ENCODE data around the gene GRB14.

The GRB14 gene

DNA sequence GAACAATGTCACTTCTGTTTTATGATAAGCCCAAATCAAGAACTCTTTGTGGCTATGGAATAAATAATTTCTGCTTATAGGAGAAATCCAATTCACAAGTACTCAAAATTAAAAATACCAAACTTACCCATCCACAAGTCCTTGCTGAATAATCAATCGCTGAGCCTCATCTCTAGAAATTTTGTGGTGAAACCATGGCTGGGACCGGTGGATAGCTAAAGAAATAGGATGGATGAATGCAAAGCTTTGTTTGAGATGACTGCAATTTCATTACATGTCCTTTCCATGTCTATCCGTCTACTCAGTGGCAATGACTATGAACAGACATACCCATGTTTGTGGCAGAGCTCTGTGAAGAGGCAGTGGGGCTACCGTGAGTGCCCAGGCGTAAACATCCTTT is 124.4 kb downstream of the GRB14 start:
- DNase-seq: no peak
- TF ChIP-seq, protein P1, sequence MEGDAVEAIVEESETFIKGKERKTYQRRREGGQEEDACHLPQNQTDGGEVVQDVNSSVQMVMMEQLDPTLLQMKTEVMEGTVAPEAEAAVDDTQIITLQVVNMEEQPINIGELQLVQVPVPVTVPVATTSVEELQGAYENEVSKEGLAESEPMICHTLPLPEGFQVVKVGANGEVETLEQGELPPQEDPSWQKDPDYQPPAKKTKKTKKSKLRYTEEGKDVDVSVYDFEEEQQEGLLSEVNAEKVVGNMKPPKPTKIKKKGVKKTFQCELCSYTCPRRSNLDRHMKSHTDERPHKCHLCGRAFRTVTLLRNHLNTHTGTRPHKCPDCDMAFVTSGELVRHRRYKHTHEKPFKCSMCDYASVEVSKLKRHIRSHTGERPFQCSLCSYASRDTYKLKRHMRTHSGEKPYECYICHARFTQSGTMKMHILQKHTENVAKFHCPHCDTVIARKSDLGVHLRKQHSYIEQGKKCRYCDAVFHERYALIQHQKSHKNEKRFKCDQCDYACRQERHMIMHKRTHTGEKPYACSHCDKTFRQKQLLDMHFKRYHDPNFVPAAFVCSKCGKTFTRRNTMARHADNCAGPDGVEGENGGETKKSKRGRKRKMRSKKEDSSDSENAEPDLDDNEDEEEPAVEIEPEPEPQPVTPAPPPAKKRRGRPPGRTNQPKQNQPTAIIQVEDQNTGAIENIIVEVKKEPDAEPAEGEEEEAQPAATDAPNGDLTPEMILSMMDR (IDR thresholded peaks at IDR 0.05): no peak
- Histone ChIP-seq H3K27ac (no peak overlapping the region), H3K27me3 (no peaks in the 10 kb centered on the region), H3K4me1 (no peaks in the 10 kb centered on the region), H3K9me3 (no peaks in the 10 kb centered on the region), H3K4me3 (no peak overlapping the region), H3K36me3 (no peaks in the 10 kb centered on the region)
- intact Hi-C loops (cut with DNase I; ENCODE audit: low total_unique reads): no loop called here

DNA sequence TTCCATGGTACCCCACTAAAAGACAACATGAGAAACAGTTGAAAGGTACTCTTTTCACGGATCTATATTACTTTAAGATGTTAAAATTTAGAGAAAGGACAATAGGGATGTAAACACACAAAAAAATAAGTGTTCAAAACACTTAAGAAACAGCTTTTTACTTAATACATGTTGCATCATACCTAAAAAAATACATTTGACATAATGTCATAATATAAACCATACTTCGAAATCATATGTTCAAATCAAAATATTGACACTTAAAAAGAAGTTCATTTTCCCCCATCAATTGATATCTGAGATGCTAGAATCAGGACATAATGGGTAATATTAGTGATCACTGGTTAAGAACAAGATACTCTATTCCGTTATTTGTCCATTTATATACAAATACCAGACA is 124.9 kb downstream of the GRB14 start:
- no peak overlapping the region for H3K4me3 ChIP-seq
- intact Hi-C loops (cut with DNase I; ENCODE audit: low total_unique reads): no loop called here
- H3K4me1 ChIP-seq: no peaks in the 10 kb centered on the region
- TF ChIP-seq, protein P1 (IDR thresholded peaks at IDR 0.05): no peak
- no peaks in the 10 kb centered on the region for H3K36me3 ChIP-seq
- H3K27ac ChIP-seq: no peak overlapping the region
- DNase-seq: no peak
- no peaks in the 10 kb centered on the region for H3K27me3 ChIP-seq
- no peaks in the 10 kb centered on the region for H3K9me3 ChIP-seq

DNA sequence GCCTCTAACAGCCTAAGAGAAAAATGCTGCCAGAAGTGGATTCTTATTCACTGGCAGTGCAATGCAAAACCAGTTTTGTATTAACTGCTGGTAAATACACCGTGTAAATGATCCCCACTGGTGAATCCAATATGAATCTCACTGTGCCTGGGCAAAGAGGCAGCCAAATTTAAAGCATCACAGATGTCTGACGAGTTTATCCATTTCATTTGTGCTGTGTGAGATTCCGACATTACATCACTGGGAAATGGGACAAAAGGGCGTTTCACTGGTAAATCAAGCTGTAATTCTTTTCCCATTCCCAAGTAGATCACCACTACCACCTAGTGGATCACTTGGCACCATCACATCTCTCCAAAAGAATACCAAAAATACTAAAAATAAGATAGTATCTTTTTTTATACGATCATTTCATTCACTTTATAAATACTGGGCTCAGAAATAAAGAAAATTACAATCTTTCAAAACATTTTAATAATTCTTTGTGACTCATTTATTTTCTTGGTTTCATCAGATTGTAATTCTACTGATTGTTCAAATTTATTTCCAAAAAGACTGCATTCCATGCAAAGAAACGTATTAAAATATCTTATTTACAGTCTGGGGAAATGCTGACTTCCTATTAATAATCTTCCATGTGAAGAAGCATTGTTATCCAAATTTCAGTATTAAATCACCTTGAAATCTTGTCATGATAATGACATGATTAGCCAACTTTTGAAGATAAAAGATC is 125.6 kb downstream of the GRB14 start:
- no peaks in the 10 kb centered on the region for H3K9me3 ChIP-seq
- DNase-seq: no peak
- H3K27me3 ChIP-seq: no peaks in the 10 kb centered on the region
- H3K27ac ChIP-seq: no peak overlapping the region
- H3K4me1 ChIP-seq: no peaks in the 10 kb centered on the region
- H3K4me3 ChIP-seq: no peak overlapping the region
- intact Hi-C loops (cut with DNase I; ENCODE audit: low total_unique reads): no loop called here
- TF ChIP-seq, protein P1 (IDR thresholded peaks at IDR 0.05): peak; percentile 17 to 43
- no peaks in the 10 kb centered on the region for H3K36me3 ChIP-seq

DNA sequence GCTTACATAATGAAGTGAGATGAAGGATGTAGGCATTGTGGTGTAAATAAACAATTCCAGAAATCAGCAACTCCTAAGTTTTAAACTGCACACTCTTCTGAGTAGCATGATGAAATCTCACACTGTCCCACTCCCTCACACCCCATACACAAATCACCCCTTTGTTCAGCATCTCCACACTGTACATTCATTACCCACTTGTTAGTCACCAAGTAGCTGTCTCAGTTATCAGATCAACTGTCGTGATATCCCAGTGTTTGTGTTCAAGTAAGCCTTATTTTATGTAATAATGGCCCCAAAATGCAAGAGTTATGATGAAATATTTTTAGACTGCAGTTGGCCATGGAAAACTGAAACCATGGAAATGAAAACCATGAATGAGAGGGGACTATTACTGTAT is 135.7 kb downstream of the GRB14 start:
- TF ChIP-seq, protein P1 (IDR thresholded peaks at IDR 0.05): no peak
- intact Hi-C loops (cut with DNase I; ENCODE audit: low total_unique reads): loop anchor here (5.0 kb wide), 1 partner anchor 1712 kb away; no protein-coding TSS in a partner anchor
- H3K27ac ChIP-seq: no peak overlapping the region
- DNase-seq: no peak
- no peaks in the 10 kb centered on the region for H3K4me1 ChIP-seq
- no peak overlapping the region for H3K4me3 ChIP-seq
- H3K36me3 ChIP-seq: no peaks in the 10 kb centered on the region
- H3K9me3 ChIP-seq: no peaks in the 10 kb centered on the region
- H3K27me3 ChIP-seq: no peaks in the 10 kb centered on the region

DNA sequence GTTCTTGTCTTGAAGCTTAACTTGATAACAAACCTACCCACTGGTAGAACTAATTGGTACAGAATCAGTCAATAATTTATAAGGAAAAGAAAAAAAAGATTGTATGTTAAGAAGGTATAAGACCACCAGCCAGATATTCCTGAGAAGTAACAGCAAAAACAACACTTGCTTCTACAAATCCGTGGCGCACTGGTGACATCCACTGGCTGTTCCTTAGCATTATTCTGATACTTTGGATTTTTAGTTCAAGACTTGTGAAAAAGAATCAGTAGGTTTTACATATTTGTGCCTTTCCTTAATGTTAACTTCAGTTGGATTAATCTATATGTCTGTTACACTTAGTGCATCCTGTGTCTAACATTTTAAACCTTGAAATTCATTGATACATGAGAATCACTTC is 141.8 kb downstream of the GRB14 start:
- H3K27me3 ChIP-seq: no peaks in the 10 kb centered on the region
- DNase-seq: no peak
- no peaks in the 10 kb centered on the region for H3K4me1 ChIP-seq
- no peak overlapping the region for H3K27ac ChIP-seq
- H3K4me3 ChIP-seq: no peak overlapping the region
- H3K9me3 ChIP-seq: no peaks in the 10 kb centered on the region
- H3K36me3 ChIP-seq: no peaks in the 10 kb centered on the region
- TF ChIP-seq, protein P1 (IDR thresholded peaks at IDR 0.05): peak; percentile 40 to 41
- intact Hi-C loops (cut with DNase I; ENCODE audit: low total_unique reads): loop anchor here (5.0 kb wide), 1 partner anchor 1132 kb away; no protein-coding TSS in a partner anchor
